22Rv1 (cell line): ENCODE data around the gene RGS3.
"Not testable (repeated sequence)": the region's sequence is repeated elsewhere in the genome, so short reads cannot be mapped to it uniquely, and the experiment has no call there.

Experiments
- H3K27ac ChIP-seq: fragments of 450-650 bp; 2 replicates; pipeline ENCODE4 v1.5.1; 2017
- CTCF ChIP-seq: fragments of 450-650 bp; IDR thresholded peaks from 2 replicates; pipeline ENCODE4 v1.5.1; 2017; ENCODE audit warnings: mild to moderate bottlenecking
- ZFX ChIP-seq: fragments of 450-650 bp; IDR thresholded peaks from 2 replicates; pipeline ENCODE4 v1.6.1; 2017; ENCODE audit warnings: antibody characterized with exemption, borderline replicate concordance

Gene RGS3

DNA sequence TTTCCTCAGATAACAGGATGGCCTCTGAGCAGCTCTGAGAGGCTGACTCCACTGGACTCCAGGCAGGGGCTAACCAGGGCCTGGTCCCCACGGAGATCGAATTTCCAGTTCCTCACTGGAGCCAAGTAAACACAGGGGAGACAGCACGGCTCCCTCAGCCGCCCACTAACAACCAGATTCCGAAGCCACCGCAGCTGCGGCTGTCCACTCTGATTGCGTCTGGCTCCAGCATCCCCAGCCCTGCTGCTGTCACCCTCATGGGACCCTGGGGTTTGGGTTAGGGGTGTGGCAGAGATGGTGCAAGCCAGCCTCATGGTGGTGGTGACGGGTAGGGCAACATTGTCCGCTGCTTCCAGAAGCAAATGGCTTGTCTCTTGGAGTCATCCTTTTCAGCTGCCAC is 172.6 kb downstream of the RGS3 start:
- H3K27ac ChIP-seq = no peak overlapping the region
- TF ChIP-seq ZFX = no peak

- no peak for TF ChIP-seq CTCF
- no peak for TF ChIP-seq ZFX
- H3K27ac ChIP-seq = no peak overlapping the region
Observed at GRCh38 chr9:113636693-113637092, 173.2 kb downstream of the RGS3 start.

GRCh38 chr9:113638490-113638889 is 175.0 kb downstream of the RGS3 start:
- TF ChIP-seq ZFX = no peak
- no peak for TF ChIP-seq CTCF
- H3K27ac ChIP-seq = no peak overlapping the region

GRCh38 chr9:113638897-113639296 is 175.4 kb downstream of the RGS3 start:
- TF ChIP-seq ZFX (no peak), CTCF (no peak)

GRCh38 chr9:113639411-113639970 is 176.0 kb downstream of the RGS3 start:
- H3K27ac ChIP-seq = not testable (repeated sequence)

More at GRCh38 chr9:113638897-113639296, 175.4 kb downstream of the RGS3 start:
- H3K27ac ChIP-seq = no peak overlapping the region

DNA sequence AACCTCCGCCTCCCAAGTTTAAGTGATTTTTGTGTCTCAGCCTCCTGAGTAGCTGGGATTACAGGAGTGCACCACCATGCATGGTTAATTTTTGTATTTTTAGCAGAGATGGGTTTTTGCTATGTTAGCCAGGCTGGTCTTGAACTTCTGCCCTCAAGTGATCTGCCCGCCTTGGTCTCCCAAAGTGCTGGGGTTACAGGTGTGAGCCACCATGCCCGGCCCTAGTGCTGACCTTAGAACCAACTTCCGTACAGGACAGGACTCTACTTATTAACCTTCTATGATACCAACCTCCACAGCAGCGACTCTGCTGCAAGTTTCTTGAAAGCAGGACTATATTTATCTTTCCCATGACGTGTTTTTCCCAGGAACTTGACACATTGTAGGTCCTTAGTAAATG is 176.9 kb downstream of the RGS3 start:
- TF ChIP-seq ZFX = no peak
- TF ChIP-seq CTCF = no peak
- H3K27ac ChIP-seq = no peak overlapping the region

- no peak overlapping the region for H3K27ac ChIP-seq
- TF ChIP-seq CTCF = no peak
Observed at GRCh38 chr9:113641100-113641885, 177.8 kb downstream of the RGS3 start.

DNA sequence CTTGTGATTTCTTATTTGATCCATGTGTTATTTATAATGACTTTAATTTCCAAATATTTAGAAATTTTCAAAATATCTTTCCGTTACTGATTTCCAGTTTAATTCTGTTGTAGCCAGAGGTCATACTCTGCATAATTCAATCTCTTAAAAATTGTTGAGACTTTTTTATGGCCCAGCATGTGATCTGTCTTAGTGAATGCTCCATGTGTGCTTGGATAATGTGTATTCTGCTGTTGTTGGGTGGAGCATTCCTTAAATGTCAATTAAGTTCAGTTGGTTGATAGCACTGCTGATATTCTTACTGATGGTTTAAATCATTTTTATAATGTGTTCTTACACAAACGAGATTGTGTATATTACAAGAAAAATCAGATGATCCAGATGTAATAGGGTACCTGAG is 180.8 kb downstream of the RGS3 start:
- H3K27ac ChIP-seq = no peak overlapping the region
- TF ChIP-seq CTCF (no peak), ZFX (no peak)
